Measurements from ENCODE around the gene C20orf202.

Gene C20orf202

DNA sequence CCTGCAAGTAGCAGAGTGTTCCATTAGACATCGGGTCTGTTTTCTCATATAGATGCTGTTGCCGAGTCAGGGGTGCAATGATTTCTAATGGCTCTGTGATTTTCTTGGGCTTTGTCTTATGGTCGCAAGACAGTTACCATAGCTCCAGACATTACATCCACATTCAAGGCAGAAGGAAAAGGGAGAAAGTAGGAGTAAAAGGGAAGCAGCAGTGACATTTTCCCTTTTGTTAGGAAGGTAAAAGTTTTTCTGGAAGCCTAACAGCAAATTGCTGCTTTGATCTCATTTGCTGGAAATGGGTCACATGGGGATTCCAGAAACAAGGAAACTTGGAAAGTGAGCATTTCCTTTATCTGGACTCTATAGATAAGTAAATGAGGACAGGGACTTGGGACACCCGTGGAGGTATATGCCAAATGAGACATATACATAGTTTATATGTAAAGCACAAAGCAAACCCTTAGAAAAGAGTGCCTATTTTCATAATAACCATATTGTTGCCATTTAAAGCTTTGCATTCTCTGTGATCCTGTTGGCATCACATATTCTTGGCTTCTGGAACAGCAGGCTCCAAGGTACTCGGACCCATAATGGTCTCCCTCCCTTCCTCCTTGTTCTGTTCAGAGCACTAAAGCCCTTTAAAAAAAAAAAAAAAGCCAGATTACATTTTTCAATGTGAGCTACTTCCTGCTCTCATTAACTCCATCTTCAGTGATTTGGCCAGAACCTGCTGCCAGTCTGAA is at the start of gene C20orf202:
TSS of gene C20orf202 (plus strand) at position 693 of the 743 bp plus-strand sequence. CDS start 132 bp downstream, outside the sequence.
- no peak within 1 kb of the TSS for H3K4me3 ChIP-seq (ENCODE audit: low read depth, low read length)
- TF ChIP-seq, protein P1, sequence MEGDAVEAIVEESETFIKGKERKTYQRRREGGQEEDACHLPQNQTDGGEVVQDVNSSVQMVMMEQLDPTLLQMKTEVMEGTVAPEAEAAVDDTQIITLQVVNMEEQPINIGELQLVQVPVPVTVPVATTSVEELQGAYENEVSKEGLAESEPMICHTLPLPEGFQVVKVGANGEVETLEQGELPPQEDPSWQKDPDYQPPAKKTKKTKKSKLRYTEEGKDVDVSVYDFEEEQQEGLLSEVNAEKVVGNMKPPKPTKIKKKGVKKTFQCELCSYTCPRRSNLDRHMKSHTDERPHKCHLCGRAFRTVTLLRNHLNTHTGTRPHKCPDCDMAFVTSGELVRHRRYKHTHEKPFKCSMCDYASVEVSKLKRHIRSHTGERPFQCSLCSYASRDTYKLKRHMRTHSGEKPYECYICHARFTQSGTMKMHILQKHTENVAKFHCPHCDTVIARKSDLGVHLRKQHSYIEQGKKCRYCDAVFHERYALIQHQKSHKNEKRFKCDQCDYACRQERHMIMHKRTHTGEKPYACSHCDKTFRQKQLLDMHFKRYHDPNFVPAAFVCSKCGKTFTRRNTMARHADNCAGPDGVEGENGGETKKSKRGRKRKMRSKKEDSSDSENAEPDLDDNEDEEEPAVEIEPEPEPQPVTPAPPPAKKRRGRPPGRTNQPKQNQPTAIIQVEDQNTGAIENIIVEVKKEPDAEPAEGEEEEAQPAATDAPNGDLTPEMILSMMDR (IDR thresholded peaks at IDR 0.05; ENCODE audit: control insufficient read depth, extremely low read depth, insufficient read depth): no peak
- DNase-seq (ENCODE audit: low read depth): no peak

GRCh38 chr20:1154226-1154625 is 49.0 kb upstream of the C20orf202 start:
- no peak for DNase-seq (ENCODE audit: low read depth)
- no peak overlapping the region for H3K4me3 ChIP-seq (ENCODE audit: low read depth, low read length)
- TF ChIP-seq, protein P1 (IDR thresholded peaks at IDR 0.05; ENCODE audit: control insufficient read depth, extremely low read depth, insufficient read depth): no peak

- DNase-seq (ENCODE audit: low read depth): no peak
- H3K4me3 ChIP-seq (ENCODE audit: low read depth, low read length): no peak overlapping the region
- TF ChIP-seq, protein P1 (IDR thresholded peaks at IDR 0.05; ENCODE audit: control insufficient read depth, extremely low read depth, insufficient read depth): no peak
Observed at GRCh38 chr20:1154691-1155090, 48.6 kb upstream of the C20orf202 start.

DNA sequence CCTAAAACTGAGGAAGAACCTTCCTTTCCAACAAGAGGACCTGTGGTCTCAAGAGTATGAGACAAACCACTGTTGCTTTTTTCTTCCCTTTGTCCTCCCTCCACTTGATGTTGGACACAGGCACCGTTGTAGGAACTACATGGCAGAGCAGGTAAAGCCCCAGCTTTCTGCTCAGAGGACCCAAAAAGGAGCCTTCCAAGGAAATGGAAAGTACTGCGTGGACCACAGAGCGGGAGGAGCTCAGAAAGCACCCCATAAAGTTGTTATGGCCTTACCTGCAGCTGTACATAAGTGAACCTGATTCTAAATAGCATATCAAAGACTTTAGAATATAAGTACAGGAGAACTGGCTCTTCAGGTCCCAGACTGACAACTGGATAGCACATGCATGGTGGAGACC is 47.9 kb upstream of the C20orf202 start:
- TF ChIP-seq, protein P1 (IDR thresholded peaks at IDR 0.05; ENCODE audit: control insufficient read depth, extremely low read depth, insufficient read depth): no peak
- H3K4me3 ChIP-seq (ENCODE audit: low read depth, low read length): no peak overlapping the region
- DNase-seq (ENCODE audit: low read depth): no peak

DNA sequence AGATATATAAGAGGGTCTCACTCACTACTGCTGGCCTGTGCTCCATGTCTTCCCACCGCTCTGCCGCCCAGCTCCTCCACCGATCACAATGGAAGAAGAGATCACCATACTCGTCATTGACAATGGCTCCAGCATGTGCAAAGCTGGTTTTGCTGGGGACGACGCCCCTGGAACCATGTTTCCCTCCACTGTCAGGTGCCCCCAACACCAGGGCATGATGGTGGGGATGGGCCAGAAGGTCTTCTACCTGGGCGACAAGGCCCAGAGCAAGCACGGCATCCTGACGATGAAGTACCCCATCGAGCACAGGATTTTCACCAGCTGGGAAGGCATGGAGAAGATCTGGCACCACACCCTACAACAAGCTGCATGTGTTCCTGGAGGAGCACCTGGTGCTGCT is 42.8 kb upstream of the C20orf202 start:
- no peak for DNase-seq (ENCODE audit: low read depth)
- H3K4me3 ChIP-seq (ENCODE audit: low read depth, low read length): no peak overlapping the region
- TF ChIP-seq, protein P1 (IDR thresholded peaks at IDR 0.05; ENCODE audit: control insufficient read depth, extremely low read depth, insufficient read depth): no peak

DNA sequence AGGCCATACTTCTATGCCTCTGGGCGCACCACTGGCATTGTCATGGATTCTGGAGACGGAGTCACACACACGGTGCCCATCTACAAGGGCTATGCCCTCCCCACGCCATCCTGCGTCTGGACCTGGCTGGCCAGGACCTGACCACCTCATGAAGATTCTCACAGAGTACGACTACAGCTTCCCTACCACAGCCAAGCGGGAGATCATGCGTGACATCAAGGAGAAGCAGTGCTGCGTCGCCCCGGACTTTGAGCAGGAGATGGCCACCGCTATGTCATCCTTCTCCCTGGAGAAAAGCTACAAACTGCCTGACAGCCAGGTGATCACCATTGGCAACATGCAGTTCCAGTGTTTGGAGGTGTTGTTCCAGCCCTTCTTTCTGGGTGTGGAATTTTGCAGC is 42.3 kb upstream of the C20orf202 start:
- no peak overlapping the region for H3K4me3 ChIP-seq (ENCODE audit: low read depth, low read length)
- TF ChIP-seq, protein P1 (IDR thresholded peaks at IDR 0.05; ENCODE audit: control insufficient read depth, extremely low read depth, insufficient read depth): no peak
- no peak for DNase-seq (ENCODE audit: low read depth)

GRCh38 chr20:1163105-1163504 is 40.1 kb upstream of the C20orf202 start:
- DNase-seq (ENCODE audit: low read depth): no peak
- H3K4me3 ChIP-seq (ENCODE audit: low read depth, low read length): no peak overlapping the region
- TF ChIP-seq, protein P1 (IDR thresholded peaks at IDR 0.05; ENCODE audit: control insufficient read depth, extremely low read depth, insufficient read depth): no peak

All from LNCaP clone FGC (cell line).